Esophagus squamous epithelium (tissue), 5 donors: Measurements from ENCODE around the gene MRPL1. TPM values are rescaled to one million over a fixed set of nuclear protein-coding genes. Genes with fewer than 3 reads are reported as not detected.

Experiments used
- DNase-seq: peaks from one replicate; lab custom pipeline; 2025; lab: John Stamatoyannopoulos, UW
- H3K27ac ChIP-seq, 4 donors: fragments of 200-600 bp; sonication (generic); one replicate each; pipeline ENCODE4 v1.5.1; 2016 to 2019; ENCODE audit warnings: mild to moderate bottlenecking in 1 of 4
- H3K27me3 ChIP-seq, 4 donors: fragments of 200-600 bp; sonication (generic); 1 replicate in 3 of 4; 2 replicates in 1 of 4; pipeline versions ENCODE4 v1.5.1 to v1.6.0; 2017 to 2021; ENCODE audit warnings: antibody characterized with exemption in 1 of 4
- H3K36me3 ChIP-seq, 3 donors: fragments of 200-600 bp; sonication (generic); one replicate each; pipeline ENCODE4 v1.5.1; 2016 to 2019
- H3K4me1 ChIP-seq, 3 donors: fragments of 200-600 bp; sonication (generic); one replicate each; pipeline ENCODE4 v1.5.1; 2017 to 2019
- H3K4me3 ChIP-seq, 4 donors: fragments of 200-600 bp; sonication (generic); 1 replicate in 3 of 4; 2 replicates in 1 of 4; pipeline ENCODE4 v1.5.1; 2016 to 2019; ENCODE audit warnings: mild to moderate bottlenecking in 2 of 4, moderate library complexity in 1 of 4
- H3K9me3 ChIP-seq, 3 donors: fragments of 200-600 bp; sonication (generic); one replicate each; pipeline ENCODE4 v1.5.1; 2016 to 2019
- CTCF ChIP-seq, 6 experiments: fragments of 450-650 bp in 4 of 6; fragments of 200-600 bp in 2 of 6; sonication (generic) in 2 of 6; IDR thresholded peaks; one replicate each; pipeline ENCODE4 v1.5.1; 2016 to 2019; ENCODE audit warnings: antibody characterized with exemption in 6 of 6, mild to moderate bottlenecking in 4 of 6, moderate library complexity in 4 of 6
- POLR2A ChIP-seq, 4 donors: fragments of 450-650 bp; IDR thresholded peaks; one replicate each; pipeline ENCODE4 v1.6.1; 2017; ENCODE audit warnings: antibody characterized with exemption in 4 of 4, mild to moderate bottlenecking in 4 of 4, moderate library complexity in 3 of 4
- WGBS, 2 donors: methylation state at CpG; one replicate each; pipeline ENCODE4 v1.1.5; 2018; 5-methylcytosine and 5-hydroxymethylcytosine counted together
- intact Hi-C: fragments of 100-400 bp; cut with DNase I; formaldehyde crosslinking; loops from one replicate; pipeline ENCODE4 v1.15.0; 2022
- total RNA-seq, 4 donors: library from RNA; depleted of rRNA; stranded (reverse); fragments of >200 nt; gene quantifications; one replicate each; pipeline ENCODE4 v1.1.0, GENCODE V29; 2016
- donor health status: DM: yes; HTN: yes; CAD: no.

Gene MRPL1
- total RNA-seq, 4 donors from 2014 or later: 12.9 to 34.5 (median 28.4) TPM

- Histone ChIP-seq H3K36me3 (no peaks in the 10 kb centered on the region), H3K27me3 (peaks cover 0 to 7% (median 0%) of the 10 kb centered on the region in 4 donors), H3K27ac (peak overlapping the region in 1 of 4 donors; percentile 58), H3K4me1 (peaks cover 0 to 24% (median 4%) of the 10 kb centered on the region in 3 donors), H3K9me3 (no peaks in the 10 kb centered on the region), H3K4me3 (no peak overlapping the region)
- DNase-seq: no peak
- intact Hi-C loops: no loop called here
- no peak for TF ChIP-seq POLR2A (IDR thresholded peaks at IDR 0.05)
- no peak for TF ChIP-seq CTCF (IDR thresholded peaks at IDR 0.05)
- 66 to 77% methylated on average over 4 of the region's 4 CpGs for WGBS, 2 donors
Observed at GRCh38 chr4:77834403-77834802, 28.2 kb upstream of the MRPL1 start.

- intact Hi-C loops: no loop called here
- 52 to 53% methylated on average over 1 of the region's 1 CpG for WGBS, 2 donors
- no peaks in the 10 kb centered on the region for H3K36me3 ChIP-seq
- no peaks in the 10 kb centered on the region for H3K27me3 ChIP-seq
- TF ChIP-seq POLR2A (IDR thresholded peaks at IDR 0.05) (no peak), CTCF (IDR thresholded peaks at IDR 0.05) (no peak)
- no peak for DNase-seq
- H3K9me3 ChIP-seq: no peaks in the 10 kb centered on the region
- H3K4me3 ChIP-seq: no peak overlapping the region
- H3K27ac ChIP-seq: no peak overlapping the region
- no peaks in the 10 kb centered on the region for H3K4me1 ChIP-seq
Observed at GRCh38 chr4:77843628-77844027, 19.0 kb upstream of the MRPL1 start.

GRCh38 chr4:77844363-77844762 is 18.3 kb upstream of the MRPL1 start:
- DNase-seq: no peak
- H3K36me3 ChIP-seq: no peaks in the 10 kb centered on the region
- TF ChIP-seq CTCF (IDR thresholded peaks at IDR 0.05) (no peak), POLR2A (IDR thresholded peaks at IDR 0.05) (no peak)
- intact Hi-C loops: no loop called here
- H3K4me3 ChIP-seq: no peak overlapping the region
- 90 to 100% methylated on average over 1 of the region's 1 CpG for WGBS, 2 donors
- H3K9me3 ChIP-seq: no peaks in the 10 kb centered on the region
- no peaks in the 10 kb centered on the region for H3K27me3 ChIP-seq
- H3K4me1 ChIP-seq: no peaks in the 10 kb centered on the region
- H3K27ac ChIP-seq: no peak overlapping the region

GRCh38 chr4:77845400-77845799 is 17.2 kb upstream of the MRPL1 start:
- no peak overlapping the region for H3K27ac ChIP-seq
- TF ChIP-seq CTCF (IDR thresholded peaks at IDR 0.05) (no peak), POLR2A (IDR thresholded peaks at IDR 0.05) (no peak)
- intact Hi-C loops: no loop called here
- H3K4me3 ChIP-seq: no peak overlapping the region
- H3K36me3 ChIP-seq: no peaks in the 10 kb centered on the region
- no peaks in the 10 kb centered on the region for H3K4me1 ChIP-seq
- no peaks in the 10 kb centered on the region for H3K27me3 ChIP-seq
- WGBS, 2 donors: 52 to 69% methylated on average over 1 of the region's 1 CpG
- DNase-seq: no peak
- H3K9me3 ChIP-seq: no peaks in the 10 kb centered on the region

- no peak overlapping the region for H3K4me3 ChIP-seq
- H3K36me3 ChIP-seq: no peaks in the 10 kb centered on the region
- TF ChIP-seq CTCF (IDR thresholded peaks at IDR 0.05): no peak
- DNase-seq: no peak
- H3K27me3 ChIP-seq: no peaks in the 10 kb centered on the region
- no peaks in the 10 kb centered on the region for H3K4me1 ChIP-seq
- H3K9me3 ChIP-seq: no peaks in the 10 kb centered on the region
- intact Hi-C loops: no loop called here
- WGBS, 2 donors: 80 to 88% methylated on average over 3 of the region's 3 CpGs
- H3K27ac ChIP-seq: no peak overlapping the region
Observed at GRCh38 chr4:77845929-77846328, 16.7 kb upstream of the MRPL1 start.
